Measurements from ENCODE around the gene ARSI.

GRCh38 chr5:150339841-150340240 lies 37.1 kb upstream of the ARSI start:
- TF ChIP-seq CTCF (IDR thresholded peaks at IDR 0.05) (no peak), SIN3A (IDR thresholded peaks at IDR 0.05; ENCODE audit: borderline replicate concordance, low read depth, low read length) (no peak), POLR2AphosphoS5 (IDR thresholded peaks at IDR 0.05; ENCODE audit: low read depth, low read length) (no peak), SMC3 (IDR thresholded peaks at IDR 0.05; ENCODE audit: low read depth, low read length) (no peak), RXRA (IDR thresholded peaks at IDR 0.05; ENCODE audit: borderline replicate concordance, low read depth) (no peak)
